Coronary artery (tissue), 2 donors: ENCODE data around the gene CFAP206.
A peak's percentile ranks its signal among the peaks of the same experiment; 100 is the strongest.

ENCODE experiments used
- DNase-seq: peaks from one replicate; pipeline ENCODE4 v3.0.0-alpha.2; 2017; ENCODE audit warnings: low spot score
- H3K27ac ChIP-seq, 2 donors: fragments of 200-600 bp; sonication (generic); one replicate each; pipeline ENCODE4 v1.5.1; 2016 to 2019
- H3K4me3 ChIP-seq: fragments of 200-600 bp; sonication (generic); 2 replicates; pipeline ENCODE4 v1.5.1; 2016; ENCODE audit warnings: mild to moderate bottlenecking, moderate library complexity
- TF ChIP-seq, protein P1 (sequence below): fragments of 200-600 bp; sonication (generic); IDR thresholded peaks from one replicate; pipeline ENCODE4 v1.5.1; 2019; ENCODE audit warnings: antibody characterized with exemption

Gene CFAP206, protein sequence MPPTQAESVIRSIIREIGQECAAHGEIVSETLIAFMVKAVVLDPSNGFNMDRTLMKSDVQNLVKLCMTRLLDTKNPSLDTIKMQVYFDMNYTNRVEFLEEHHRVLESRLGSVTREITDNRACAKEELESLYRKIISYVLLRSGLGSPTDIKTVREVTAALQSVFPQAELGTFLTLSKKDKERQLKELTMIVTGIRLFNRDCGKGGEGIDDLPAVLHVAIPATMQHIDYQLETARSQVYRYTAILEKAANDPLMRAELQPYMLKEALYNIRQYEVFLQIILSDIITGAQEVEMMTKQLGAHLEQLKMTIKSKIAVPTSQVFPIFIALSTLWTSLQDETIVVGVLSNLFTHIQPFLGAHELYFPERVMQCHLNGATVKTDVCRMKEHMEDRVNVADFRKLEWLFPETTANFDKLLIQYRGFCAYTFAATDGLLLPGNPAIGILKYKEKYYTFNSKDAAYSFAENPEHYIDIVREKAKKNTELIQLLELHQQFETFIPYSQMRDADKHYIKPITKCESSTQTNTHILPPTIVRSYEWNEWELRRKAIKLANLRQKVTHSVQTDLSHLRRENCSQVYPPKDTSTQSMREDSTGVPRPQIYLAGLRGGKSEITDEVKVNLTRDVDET

DNA sequence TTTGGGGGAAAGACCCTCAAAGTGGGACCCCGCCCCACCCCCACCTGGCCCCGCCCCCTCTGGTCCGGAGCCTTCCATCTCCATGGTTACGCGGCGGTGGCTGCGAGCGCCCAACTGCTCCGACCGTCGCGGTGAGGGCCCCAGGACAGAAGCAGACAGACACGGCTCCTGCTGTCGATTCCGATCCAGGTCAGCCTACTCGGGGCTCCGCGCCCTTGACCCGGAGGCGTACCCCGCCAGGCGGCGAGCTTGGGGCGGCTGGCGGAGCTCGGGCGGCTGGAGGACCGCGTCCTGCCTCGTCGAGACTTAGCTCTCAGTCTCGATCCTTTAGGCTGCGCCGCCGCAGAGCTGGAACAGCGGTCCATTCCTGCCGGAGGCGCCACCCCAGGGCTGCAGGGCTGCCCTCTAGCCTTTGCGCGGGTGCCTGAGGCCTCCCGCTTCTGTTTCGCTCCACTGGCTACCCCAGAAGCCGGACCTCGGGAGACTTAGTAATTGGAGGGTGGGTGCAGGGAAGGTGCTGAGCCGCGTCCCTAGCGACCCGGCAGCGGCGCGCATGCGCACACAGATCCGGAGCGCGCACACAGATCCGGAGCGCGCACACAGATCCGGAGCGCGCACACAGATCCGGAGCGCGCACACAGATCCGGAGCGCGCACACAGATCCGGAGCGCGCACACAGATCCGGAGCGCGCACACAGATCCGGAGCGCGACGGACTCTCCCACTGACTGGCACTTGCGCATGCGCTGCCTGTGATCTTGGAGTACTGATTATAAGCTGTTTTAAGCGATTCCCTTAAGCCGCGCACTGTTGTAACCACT is at the start of gene CFAP206:
CFAP206 (plus strand) TSS at position 72 of the 820 bp plus-strand sequence. CDS start 1,868 bp downstream, outside the sequence.
- TF ChIP-seq, protein P1, sequence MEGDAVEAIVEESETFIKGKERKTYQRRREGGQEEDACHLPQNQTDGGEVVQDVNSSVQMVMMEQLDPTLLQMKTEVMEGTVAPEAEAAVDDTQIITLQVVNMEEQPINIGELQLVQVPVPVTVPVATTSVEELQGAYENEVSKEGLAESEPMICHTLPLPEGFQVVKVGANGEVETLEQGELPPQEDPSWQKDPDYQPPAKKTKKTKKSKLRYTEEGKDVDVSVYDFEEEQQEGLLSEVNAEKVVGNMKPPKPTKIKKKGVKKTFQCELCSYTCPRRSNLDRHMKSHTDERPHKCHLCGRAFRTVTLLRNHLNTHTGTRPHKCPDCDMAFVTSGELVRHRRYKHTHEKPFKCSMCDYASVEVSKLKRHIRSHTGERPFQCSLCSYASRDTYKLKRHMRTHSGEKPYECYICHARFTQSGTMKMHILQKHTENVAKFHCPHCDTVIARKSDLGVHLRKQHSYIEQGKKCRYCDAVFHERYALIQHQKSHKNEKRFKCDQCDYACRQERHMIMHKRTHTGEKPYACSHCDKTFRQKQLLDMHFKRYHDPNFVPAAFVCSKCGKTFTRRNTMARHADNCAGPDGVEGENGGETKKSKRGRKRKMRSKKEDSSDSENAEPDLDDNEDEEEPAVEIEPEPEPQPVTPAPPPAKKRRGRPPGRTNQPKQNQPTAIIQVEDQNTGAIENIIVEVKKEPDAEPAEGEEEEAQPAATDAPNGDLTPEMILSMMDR = no peak
- peak; percentile 86 for DNase-seq
- Histone ChIP-seq H3K4me3 (peak within 1 kb of the TSS; percentile 90), H3K27ac (peak within 1 kb of the TSS; percentile 78 to 90)

DNA sequence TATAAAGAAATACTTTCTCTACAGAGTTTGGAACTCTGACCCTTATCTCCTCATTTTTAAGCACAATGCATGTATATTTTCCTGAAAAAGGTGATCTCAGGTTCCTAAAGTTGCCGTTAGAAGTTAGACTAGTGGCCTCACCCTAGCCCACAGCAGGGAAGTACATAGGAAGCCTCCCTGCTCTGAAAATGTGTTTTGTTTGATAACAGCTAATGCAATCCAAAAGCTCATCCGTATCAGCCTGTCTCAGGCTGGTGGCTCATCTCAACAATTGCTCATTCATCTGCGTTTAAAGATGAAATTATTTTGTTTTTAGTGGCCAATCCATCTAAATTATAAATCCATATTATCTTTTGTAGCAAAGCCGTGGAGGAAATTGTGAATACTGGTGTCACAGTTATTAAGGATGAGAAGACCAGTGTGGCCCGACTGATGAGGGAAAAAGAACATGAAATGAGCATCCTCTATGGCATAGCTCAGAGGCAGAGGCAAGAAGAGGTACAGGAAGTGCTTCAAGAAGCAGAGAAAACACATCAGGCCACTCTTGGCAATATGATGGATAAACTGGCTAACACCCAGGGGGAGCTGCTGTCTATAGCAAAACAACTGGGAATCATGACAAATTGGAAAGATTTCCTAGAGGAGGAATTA is 43.0 kb upstream of the CFAP206 start:
- H3K27ac ChIP-seq = no peak overlapping the region
- TF ChIP-seq, protein P1 = no peak
- DNase-seq = no peak
- H3K4me3 ChIP-seq = no peak overlapping the region

DNA sequence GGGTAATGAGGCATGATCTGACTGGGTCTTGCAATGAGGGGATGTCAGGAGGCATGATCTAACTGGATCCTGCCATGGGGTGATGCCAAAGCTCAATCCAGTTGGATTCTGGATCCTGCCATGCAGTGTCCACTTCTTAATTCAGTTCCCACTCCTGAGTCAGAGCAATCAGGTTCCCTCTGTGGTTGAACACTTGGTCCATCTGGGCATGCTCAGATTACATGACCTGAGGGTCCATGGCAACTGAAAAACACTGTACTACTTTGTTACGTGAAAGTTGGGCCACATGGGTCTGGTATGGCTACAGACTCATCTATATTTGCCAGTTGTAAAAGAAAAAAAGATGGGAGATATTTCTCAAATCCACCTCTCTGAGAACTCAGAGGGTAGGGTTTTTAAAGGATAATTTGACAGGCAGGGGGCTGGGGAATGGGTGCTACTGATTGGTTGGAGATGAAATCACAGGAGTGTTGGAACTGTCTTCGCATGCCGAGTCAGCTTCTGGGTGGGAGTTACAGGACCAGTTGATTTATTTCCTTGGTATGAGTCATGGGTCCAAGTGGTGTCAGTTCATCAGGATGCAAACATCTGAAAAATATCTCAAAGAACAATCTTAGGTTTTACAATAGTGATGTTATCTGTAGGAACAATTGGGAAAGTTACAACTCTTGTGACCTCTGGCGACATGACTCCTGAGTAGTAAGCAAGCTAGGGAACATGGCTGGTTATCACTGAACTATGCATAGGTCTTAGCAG is 41.5 kb upstream of the CFAP206 start:
- DNase-seq = no peak
- Histone ChIP-seq H3K4me3 (no peak overlapping the region), H3K27ac (no peak overlapping the region)
- TF ChIP-seq, protein P1 = no peak

DNA sequence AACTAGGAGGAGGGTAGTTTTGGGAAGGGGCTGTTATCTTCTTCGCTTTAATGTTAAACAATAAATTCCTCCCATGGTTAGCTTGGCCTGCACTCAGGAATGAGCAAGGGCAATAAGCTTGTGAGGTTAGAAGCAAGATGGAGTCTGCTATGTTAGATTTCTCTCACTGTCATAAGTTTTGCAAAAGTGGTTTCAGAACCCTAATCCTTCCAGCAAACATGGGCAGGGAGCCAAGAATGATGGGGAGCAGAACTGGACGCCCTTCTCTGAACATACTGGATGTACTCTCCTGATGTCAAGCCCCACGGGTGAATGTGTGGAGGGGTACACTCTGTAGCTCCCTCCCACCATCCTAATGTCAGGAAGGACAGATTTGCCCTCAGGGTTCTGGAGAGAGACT is 40.9 kb upstream of the CFAP206 start:
- no peak for DNase-seq
- Histone ChIP-seq H3K4me3 (no peak overlapping the region), H3K27ac (no peak overlapping the region)
- TF ChIP-seq, protein P1 = no peak

DNA sequence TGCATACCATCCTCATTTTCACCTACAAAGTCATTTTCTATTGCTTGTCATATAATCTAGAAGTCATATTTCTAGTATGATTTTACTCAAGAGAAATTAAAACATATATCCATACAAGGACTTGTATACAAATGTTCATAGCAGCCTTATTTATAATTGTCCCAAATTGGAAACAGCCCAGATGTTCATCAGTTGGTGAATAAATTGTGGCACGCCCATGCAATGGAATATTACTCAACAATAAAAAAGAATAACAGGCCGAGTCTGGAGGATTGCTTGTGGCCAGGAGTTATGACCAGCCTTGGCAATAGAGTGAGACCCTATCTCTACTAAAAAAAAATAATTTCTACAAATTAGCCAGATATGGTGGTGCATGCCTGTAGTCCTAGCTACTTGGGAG is 34.4 kb upstream of the CFAP206 start:
- TF ChIP-seq, protein P1 = no peak
- no peak for DNase-seq
- Histone ChIP-seq H3K27ac (no peak overlapping the region), H3K4me3 (no peak overlapping the region)

DNA sequence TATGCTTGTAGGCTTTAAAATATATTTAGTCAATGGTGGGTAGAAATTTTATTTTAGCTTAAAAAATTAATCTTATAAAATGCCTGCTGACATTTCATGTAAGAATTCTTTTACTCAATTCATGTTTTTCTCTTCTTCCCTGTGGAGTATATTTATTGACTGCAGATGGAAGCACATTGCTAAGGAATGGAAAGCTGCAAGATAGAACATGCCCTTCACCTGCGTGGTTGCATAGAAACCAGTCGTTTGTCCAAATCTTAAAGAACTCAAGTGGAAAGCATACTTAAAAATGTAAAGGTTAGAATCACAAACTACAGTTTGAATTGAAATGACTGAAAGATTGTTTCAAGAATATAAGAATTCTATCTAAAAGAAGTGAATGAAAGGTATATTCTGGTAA is 32.5 kb upstream of the CFAP206 start:
- TF ChIP-seq, protein P1 = no peak
- no peak for DNase-seq
- H3K4me3 ChIP-seq = no peak overlapping the region
- H3K27ac ChIP-seq = no peak overlapping the region
